GM10266 (cell line): ENCODE results near the gene ANO9.
"Not testable (repeated sequence)": the region's sequence is repeated elsewhere in the genome, so short reads cannot be mapped to it uniquely, and the experiment has no call there.

Experiments
- DNase-seq: peaks from one replicate; pipeline ENCODE4 v3.0.0; 2012; ENCODE audit errors: extremely low spot score
- TF ChIP-seq, protein P1 (sequence below): IDR thresholded peaks from 2 replicates; pipeline ENCODE4 v1.5.1; 2012; ENCODE audit warnings: mild to moderate bottlenecking, low read depth; ENCODE audit not compliant: control insufficient read depth, insufficient read depth; ENCODE audit errors: missing control alignments

ANO9 gene

DNA sequence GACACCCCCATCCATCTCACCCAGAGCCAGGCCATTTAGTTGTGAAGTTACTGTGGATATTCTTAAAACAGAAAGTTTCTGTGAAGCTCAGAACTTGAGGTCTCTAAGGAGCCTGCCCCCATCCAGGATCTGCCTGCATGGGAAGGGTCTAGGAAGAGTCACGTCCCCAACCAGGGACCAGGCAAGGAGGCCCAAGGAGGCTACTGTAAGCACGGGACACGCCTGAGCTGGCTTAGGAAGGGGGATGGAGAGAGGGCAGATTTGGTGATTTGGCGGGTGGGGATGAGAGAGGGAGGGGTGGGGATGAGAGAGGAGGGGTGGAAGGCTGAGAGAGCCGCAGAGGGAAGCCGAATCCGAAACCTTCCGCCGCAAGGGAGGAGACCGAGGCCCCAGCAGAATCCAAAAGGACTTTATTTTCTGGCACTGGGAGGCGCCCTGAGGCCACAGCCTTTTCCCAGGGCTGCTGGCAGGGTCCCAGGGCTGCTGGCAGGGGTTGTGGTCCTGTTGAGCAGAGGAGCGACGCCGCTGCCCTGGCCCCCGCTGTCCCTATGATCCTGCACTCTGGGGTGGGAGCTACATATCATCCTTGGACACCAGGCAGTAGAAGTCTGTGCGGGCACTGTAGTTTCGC lies 36.4 kb downstream of the ANO9 start:
- TF ChIP-seq, protein P1, sequence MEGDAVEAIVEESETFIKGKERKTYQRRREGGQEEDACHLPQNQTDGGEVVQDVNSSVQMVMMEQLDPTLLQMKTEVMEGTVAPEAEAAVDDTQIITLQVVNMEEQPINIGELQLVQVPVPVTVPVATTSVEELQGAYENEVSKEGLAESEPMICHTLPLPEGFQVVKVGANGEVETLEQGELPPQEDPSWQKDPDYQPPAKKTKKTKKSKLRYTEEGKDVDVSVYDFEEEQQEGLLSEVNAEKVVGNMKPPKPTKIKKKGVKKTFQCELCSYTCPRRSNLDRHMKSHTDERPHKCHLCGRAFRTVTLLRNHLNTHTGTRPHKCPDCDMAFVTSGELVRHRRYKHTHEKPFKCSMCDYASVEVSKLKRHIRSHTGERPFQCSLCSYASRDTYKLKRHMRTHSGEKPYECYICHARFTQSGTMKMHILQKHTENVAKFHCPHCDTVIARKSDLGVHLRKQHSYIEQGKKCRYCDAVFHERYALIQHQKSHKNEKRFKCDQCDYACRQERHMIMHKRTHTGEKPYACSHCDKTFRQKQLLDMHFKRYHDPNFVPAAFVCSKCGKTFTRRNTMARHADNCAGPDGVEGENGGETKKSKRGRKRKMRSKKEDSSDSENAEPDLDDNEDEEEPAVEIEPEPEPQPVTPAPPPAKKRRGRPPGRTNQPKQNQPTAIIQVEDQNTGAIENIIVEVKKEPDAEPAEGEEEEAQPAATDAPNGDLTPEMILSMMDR, result no peak
- no peak for DNase-seq

DNA sequence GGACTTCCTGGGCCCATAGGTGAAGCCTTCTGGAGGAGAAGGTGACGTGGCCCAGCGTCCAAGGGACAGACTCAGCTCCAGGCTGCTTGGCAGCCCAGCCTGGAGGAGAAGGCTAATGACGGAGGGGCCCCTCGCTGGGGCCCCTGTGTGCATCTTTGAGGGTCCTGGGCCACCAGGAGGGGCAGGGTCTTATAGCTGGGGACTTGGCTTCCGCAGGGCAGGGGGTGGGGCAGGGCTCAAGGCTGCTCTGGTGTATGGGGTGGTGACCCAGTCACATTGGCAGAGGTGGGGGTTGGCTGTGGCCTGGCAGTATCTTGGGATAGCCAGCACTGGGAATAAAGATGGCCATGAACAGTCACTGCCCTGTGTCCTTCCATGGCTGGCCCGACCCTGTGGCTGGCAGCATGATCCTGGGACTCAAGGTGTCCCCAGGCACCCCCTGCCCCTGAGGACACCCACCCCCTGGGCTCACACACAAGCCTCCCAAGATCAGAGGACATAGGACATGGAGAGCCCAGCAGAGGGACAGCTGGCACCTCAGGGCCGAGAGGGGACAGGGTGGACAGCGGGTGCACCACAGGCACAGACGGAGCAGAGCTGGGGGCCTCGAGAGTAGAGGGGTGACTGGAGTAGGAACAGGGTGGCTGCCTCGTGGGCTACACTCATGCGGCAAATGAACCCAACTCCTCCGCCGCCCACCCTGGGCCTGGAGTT lies 37.1 kb downstream of the ANO9 start:
- DNase-seq, result no peak
- TF ChIP-seq, protein P1, result no peak

DNA sequence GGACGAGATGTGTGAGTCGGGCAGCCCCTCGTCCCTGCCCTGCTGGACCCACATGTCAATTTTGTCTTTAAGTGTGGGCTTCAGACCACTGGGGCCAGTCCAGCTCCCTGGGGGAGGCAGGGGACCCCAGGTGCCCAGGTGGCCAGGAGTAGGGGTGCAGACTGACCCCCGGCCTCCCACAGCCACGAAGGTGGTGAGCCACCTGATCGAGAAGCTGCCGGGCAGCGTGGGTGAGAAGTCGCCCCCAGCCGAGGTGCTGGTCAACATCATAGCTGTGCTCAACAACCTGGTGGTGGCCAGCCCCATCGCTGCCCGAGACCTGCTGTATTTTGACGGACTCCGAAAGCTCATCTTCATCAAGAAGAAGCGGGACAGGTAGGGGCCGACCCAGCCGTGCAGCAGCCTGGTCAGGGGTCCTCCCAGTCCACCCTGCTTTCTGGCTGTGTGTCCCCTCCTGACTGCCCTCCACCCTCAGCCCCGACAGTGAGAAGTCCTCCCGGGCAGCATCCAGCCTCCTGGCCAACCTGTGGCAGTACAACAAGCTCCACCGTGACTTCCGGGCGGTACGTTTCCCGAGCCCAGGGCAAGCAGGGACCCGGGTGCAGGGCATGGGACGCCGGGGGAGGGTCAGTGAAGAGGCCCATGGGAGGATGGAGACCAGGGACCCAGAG lies 37.9 kb downstream of the ANO9 start:
- DNase-seq, result no peak
- TF ChIP-seq, protein P1, result no peak

DNA sequence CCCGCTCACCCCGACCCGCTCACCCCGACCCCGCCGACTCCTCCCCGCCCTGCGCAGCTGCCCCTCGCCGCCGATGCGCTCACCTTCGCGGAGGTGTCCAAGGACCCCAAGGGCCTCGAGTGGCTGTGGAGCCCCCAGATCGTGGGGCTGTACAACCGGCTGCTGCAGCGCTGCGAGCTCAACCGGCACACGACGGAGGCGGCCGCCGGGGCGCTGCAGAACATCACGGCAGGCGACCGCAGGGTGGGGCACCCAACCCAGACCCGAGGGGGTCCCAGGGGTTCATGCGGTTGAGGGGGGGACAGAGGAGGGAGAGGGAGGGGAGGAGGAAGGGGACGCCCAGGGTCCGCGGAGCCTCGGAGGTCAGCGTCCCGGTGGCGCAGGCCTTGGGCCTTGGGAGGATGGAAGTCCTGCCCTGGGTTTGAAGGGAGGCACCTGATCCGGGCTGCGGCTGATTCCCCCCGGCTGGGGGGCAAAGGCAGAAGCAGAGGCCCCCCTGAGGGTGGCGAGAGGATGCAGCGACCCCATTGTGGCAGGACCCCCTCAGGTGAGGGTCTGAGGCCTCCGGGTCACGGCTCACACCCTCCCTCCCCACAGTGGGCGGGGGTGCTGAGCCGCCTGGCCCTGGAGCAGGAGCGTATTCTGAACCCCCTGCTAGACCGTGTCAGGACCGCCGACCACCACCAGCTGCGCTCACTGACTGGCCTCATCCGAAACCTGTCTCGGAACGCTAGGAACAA lies 38.6 kb downstream of the ANO9 start:
- no peak for DNase-seq
- TF ChIP-seq, protein P1, result no peak

DNA sequence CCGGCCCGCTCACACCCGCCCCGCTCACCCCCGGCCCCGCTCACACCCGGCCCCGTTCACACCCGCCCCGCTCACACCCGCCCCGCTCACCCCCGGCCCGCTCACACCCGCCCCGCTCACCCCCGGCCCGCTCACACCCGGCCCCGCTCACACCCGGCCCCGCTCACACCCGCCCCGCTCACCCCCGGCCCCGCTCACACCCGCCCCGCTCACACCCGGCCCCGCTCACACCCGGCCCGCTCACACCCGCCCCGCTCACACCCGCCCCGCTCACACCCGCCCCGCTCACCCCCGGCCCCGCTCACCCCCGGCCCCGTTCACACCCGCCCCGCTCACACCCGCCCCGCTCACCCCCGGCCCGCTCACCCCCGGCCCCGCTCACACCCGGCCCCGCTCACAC lies 40.6 kb downstream of the ANO9 start:
- not testable (repeated sequence) for DNase-seq

DNA sequence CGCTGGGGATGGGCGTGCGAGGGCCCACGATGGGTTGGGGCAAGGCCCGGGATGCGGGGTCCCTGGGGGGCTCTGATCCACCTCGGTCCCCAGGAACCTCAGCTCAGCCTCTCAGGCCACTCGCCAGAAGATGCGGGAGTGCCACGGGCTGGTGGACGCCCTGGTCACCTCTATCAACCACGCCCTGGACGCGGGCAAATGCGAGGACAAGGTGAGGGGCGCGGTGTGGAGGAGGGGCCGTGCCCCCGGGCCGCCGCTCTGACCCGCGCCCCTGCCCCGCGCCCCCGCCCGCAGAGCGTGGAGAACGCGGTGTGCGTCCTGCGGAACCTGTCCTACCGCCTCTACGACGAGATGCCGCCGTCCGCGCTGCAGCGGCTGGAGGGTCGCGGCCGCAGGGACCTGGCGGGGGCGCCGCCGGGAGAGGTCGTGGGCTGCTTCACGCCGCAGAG lies 41.5 kb downstream of the ANO9 start:
- TF ChIP-seq, protein P1, result no peak
- DNase-seq, result no peak

DNA sequence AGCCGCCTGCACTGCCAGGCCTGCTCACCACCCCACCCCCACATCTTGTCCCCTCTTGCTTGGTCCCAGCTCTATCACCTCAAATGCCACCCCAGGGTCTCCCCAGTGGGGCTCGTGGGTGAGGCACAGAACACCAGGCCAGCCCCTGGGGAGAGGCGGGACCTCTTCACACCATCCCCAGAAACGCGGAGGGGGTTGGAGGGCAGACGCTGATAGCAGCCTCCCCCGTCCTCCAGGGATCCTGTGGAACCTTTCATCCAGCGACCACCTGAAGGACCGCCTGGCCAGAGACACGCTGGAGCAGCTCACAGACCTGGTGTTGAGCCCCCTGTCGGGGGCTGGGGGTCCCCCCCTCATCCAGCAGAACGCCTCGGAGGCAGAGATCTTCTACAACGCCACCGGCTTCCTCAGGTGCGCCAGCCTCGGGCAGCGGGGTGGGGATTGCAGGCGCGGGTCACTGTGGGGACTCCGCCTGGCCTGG lies 42.0 kb downstream of the ANO9 start:
- DNase-seq, result no peak
- TF ChIP-seq, protein P1, result no peak
